ENCODE results near the gene GABRB1. TPM values are rescaled to one million over a fixed set of nuclear protein-coding genes. Genes with fewer than 3 reads are reported as not detected.

The GABRB1 gene
- total and polyA plus RNA-seq, 2 donors (not counting 3 experiments of a cell fraction or from before 2014, with no cell fraction given): not detected

- no peak overlapping the region for H2AFZ ChIP-seq (ENCODE audit: low read depth, low read length)
- no peaks in the 10 kb centered on the region for H3K79me2 ChIP-seq (ENCODE audit: control insufficient read depth, insufficient read depth, low read length)
- H3K4me3 ChIP-seq (replicated peaks in 1 of 3; ENCODE audit: insufficient read depth in 1 of 3, low read depth in 1 of 3, low read length in 3 of 3): no peak overlapping the region
- H3K36me3 ChIP-seq (ENCODE audit: control insufficient read depth in 2 of 2, extremely low read depth in 1 of 2, insufficient read depth in 2 of 2, low read length in 2 of 2): no peaks in the 10 kb centered on the region
- H4K20me1 ChIP-seq (replicated peaks; ENCODE audit: control insufficient read depth, extremely low read depth, insufficient read depth, low read length): no peaks in the 10 kb centered on the region
- ChIA-PET POLR2A (no interaction called here), CTCF (no interaction called here)
- H3K27me3 ChIP-seq (ENCODE audit: control insufficient read depth in 2 of 2, insufficient read depth in 2 of 2, low read length in 2 of 2): no peaks in the 10 kb centered on the region
- no TSS peak for BruUV-seq (replicated peaks)
- no peaks in the 10 kb centered on the region for H3K9me3 ChIP-seq (replicated peaks; ENCODE audit: control insufficient read depth, insufficient read depth, low read length)
- no peak overlapping the region for H3K4me2 ChIP-seq (ENCODE audit: insufficient read depth, low read length)
- H3K9ac ChIP-seq (replicated peaks; ENCODE audit: extremely low read depth, insufficient read depth, low read length): no peak overlapping the region
- H3K4me1 ChIP-seq (ENCODE audit: control insufficient read depth, extremely low read depth, insufficient read depth, low read length): no peaks in the 10 kb centered on the region
- dilution Hi-C loops (cut with MboI; ENCODE audit: extremely low pct_ligation_motif_present, low sequenced_read_pairs) (no loop called here), intact Hi-C loops (cut with micrococcal nuclease) (no loop called here)
- no peaks in the 10 kb centered on the region for H3K9me1 ChIP-seq (replicated peaks; ENCODE audit: control insufficient read depth, extremely low read depth, insufficient read depth, low read length)
- no peak overlapping the region for H3K27ac ChIP-seq (ENCODE audit: insufficient read depth, low read depth, low read length)
- FAIRE-seq (no peak), DNase-seq (ENCODE audit: low read depth, low spot score) (no peak)
- no peak for TF ChIP-seq MAX (IDR thresholded peaks at IDR 0.05; ENCODE audit: insufficient read depth, insufficient read length)
- no peak for TF ChIP-seq FOS (IDR thresholded peaks at IDR 0.05; ENCODE audit: borderline replicate concordance, insufficient read depth, low read length)
- no peak for TF ChIP-seq EZH2 (IDR thresholded peaks at IDR 0.05; ENCODE audit: borderline replicate concordance, low read depth, low read length, severe bottlenecking)
- TF ChIP-seq JUN (IDR thresholded peaks at IDR 0.05; ENCODE audit: borderline replicate concordance, insufficient read depth, insufficient read length, low read depth): no peak
- TF ChIP-seq MYC (IDR thresholded peaks at IDR 0.05; ENCODE audit: low read depth, low read length): no peak
- no peak for TF ChIP-seq POLR2A (IDR thresholded peaks at IDR 0.05; ENCODE audit: low read depth, low read length)
- TF ChIP-seq POLR2AphosphoS5 (IDR thresholded peaks at IDR 0.05; ENCODE audit: insufficient read depth, low read depth, low read length): no peak
- TF ChIP-seq, protein P1, sequence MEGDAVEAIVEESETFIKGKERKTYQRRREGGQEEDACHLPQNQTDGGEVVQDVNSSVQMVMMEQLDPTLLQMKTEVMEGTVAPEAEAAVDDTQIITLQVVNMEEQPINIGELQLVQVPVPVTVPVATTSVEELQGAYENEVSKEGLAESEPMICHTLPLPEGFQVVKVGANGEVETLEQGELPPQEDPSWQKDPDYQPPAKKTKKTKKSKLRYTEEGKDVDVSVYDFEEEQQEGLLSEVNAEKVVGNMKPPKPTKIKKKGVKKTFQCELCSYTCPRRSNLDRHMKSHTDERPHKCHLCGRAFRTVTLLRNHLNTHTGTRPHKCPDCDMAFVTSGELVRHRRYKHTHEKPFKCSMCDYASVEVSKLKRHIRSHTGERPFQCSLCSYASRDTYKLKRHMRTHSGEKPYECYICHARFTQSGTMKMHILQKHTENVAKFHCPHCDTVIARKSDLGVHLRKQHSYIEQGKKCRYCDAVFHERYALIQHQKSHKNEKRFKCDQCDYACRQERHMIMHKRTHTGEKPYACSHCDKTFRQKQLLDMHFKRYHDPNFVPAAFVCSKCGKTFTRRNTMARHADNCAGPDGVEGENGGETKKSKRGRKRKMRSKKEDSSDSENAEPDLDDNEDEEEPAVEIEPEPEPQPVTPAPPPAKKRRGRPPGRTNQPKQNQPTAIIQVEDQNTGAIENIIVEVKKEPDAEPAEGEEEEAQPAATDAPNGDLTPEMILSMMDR (IDR thresholded peaks at IDR 0.05; ENCODE audit: extremely low read depth in 1 of 2, insufficient read depth in 1 of 2, low read depth in 1 of 2, low read length in 2 of 2): no peak
- no peak for TF ChIP-seq GATA2 (IDR thresholded peaks at IDR 0.05; ENCODE audit: insufficient read depth, insufficient read length, low read depth, low read length)
These were observed 156.2 kb downstream of the GABRB1 start for GRCh38 chr4:47187608-47188007.

All from endothelial cell of umbilical vein (primary cell).